ENCODE data around the gene STARD9. TPM values are rescaled to one million over a fixed set of nuclear protein-coding genes. Genes with fewer than 3 reads are reported as not detected.
"Not testable (repeated sequence)": the region's sequence is repeated elsewhere in the genome, so short reads cannot be mapped to it uniquely, and the experiment has no call there.

STARD9 gene
- polyA plus RNA-seq, 1 donor (not counting 4 experiments of a cell fraction or from before 2014, with no cell fraction given), result 0.76 TPM

GRCh38 chr15:42759093-42759492 is 183.7 kb downstream of the STARD9 start:
- dilution Hi-C loops (cut with MboI; ENCODE audit: extremely low pct_ligation_motif_present, low sequenced_read_pairs), result no loop called here
- Histone ChIP-seq H3K4me1 (ENCODE audit: control insufficient read depth, extremely low read depth, insufficient read depth, low read length) (no peaks in the 10 kb centered on the region), H2AFZ (ENCODE audit: control insufficient read depth, low read length) (no peak overlapping the region), H3K9me3 (ENCODE audit: control insufficient read depth, low read depth, low read length) (no peaks in the 10 kb centered on the region), H3K4me3 (ENCODE audit: control insufficient read depth in 2 of 3, extremely low read depth in 1 of 3, insufficient read depth in 2 of 3, low read depth in 1 of 3, low read length in 3 of 3) (no peak overlapping the region), H3K36me3 (ENCODE audit: control insufficient read depth in 2 of 2, extremely low read depth in 1 of 2, insufficient read depth in 2 of 2, low read length in 2 of 2) (no peaks in the 10 kb centered on the region), H3K27me3 (ENCODE audit: control insufficient read depth, extremely low read depth, insufficient read depth, low read length) (no peaks in the 10 kb centered on the region), H3K9me1 (ENCODE audit: control insufficient read depth, extremely low read depth, insufficient read depth, low read length) (no peaks in the 10 kb centered on the region), H4K20me1 (ENCODE audit: control insufficient read depth, extremely low read depth, insufficient read depth, low read length) (no peaks in the 10 kb centered on the region), H3K79me2 (ENCODE audit: control insufficient read depth, insufficient read depth, low read length) (peaks cover 3% of the 10 kb centered on the region), H3K27ac (ENCODE audit: control insufficient read depth, insufficient read depth, low read length) (no peak overlapping the region), H3K9ac (ENCODE audit: control insufficient read depth, extremely low read depth, insufficient read depth, low read length) (no peak overlapping the region), H3K4me2 (ENCODE audit: control insufficient read depth, extremely low read depth, insufficient read depth, low read depth, low read length) (no peak overlapping the region)
- no peak for TF ChIP-seq CTCF (optimal IDR thresholded peaks at IDR 0.05 in 1 of 3, IDR thresholded peaks at IDR 0.05 in 1 of 3, conservative IDR thresholded peaks at IDR 0.05 in 1 of 3; ENCODE audit: extremely low read depth in 1 of 3, insufficient read depth in 2 of 3, low read length in 3 of 3)
- no peak for TF ChIP-seq EZH2 (IDR thresholded peaks at IDR 0.05; ENCODE audit: low read length)
- no peak for FAIRE-seq
- DNase-seq (ENCODE audit: low read depth, low spot score), result no peak

- no peaks in the 10 kb centered on the region for H3K27me3 ChIP-seq (ENCODE audit: control insufficient read depth, extremely low read depth, insufficient read depth, low read length)
- no peak overlapping the region for H2AFZ ChIP-seq (ENCODE audit: control insufficient read depth, low read length)
- no peaks in the 10 kb centered on the region for H3K9me1 ChIP-seq (ENCODE audit: control insufficient read depth, extremely low read depth, insufficient read depth, low read length)
- H3K4me1 ChIP-seq (ENCODE audit: control insufficient read depth, extremely low read depth, insufficient read depth, low read length), result no peaks in the 10 kb centered on the region
- no peak overlapping the region for H3K4me3 ChIP-seq (ENCODE audit: control insufficient read depth in 2 of 3, extremely low read depth in 1 of 3, insufficient read depth in 2 of 3, low read depth in 1 of 3, low read length in 3 of 3)
- no peaks in the 10 kb centered on the region for H4K20me1 ChIP-seq (ENCODE audit: control insufficient read depth, extremely low read depth, insufficient read depth, low read length)
- no peaks in the 10 kb centered on the region for H3K36me3 ChIP-seq (ENCODE audit: control insufficient read depth in 2 of 2, extremely low read depth in 1 of 2, insufficient read depth in 2 of 2, low read length in 2 of 2)
- H3K9me3 ChIP-seq (ENCODE audit: control insufficient read depth, low read depth, low read length), result no peaks in the 10 kb centered on the region
- no peak overlapping the region for H3K9ac ChIP-seq (ENCODE audit: control insufficient read depth, extremely low read depth, insufficient read depth, low read length)
- peaks cover 3% of the 10 kb centered on the region for H3K79me2 ChIP-seq (ENCODE audit: control insufficient read depth, insufficient read depth, low read length)
- dilution Hi-C loops (cut with MboI; ENCODE audit: extremely low pct_ligation_motif_present, low sequenced_read_pairs), result no loop called here
- TF ChIP-seq EZH2 (IDR thresholded peaks at IDR 0.05; ENCODE audit: low read length) (no peak), CTCF (optimal IDR thresholded peaks at IDR 0.05 in 1 of 3, IDR thresholded peaks at IDR 0.05 in 1 of 3, conservative IDR thresholded peaks at IDR 0.05 in 1 of 3; ENCODE audit: extremely low read depth in 1 of 3, insufficient read depth in 2 of 3, low read length in 3 of 3) (no peak)
- no peak for DNase-seq (ENCODE audit: low read depth, low spot score)
- no peak for FAIRE-seq
- H3K4me2 ChIP-seq (ENCODE audit: control insufficient read depth, extremely low read depth, insufficient read depth, low read depth, low read length), result no peak overlapping the region
- no peak overlapping the region for H3K27ac ChIP-seq (ENCODE audit: control insufficient read depth, insufficient read depth, low read length)
Measured at GRCh38 chr15:42760759-42761158, 185.4 kb downstream of the STARD9 start.

GRCh38 chr15:42761813-42762212 is 186.4 kb downstream of the STARD9 start:
- dilution Hi-C loops (cut with MboI; ENCODE audit: extremely low pct_ligation_motif_present, low sequenced_read_pairs), result not testable (repeated sequence)

GRCh38 chr15:42764154-42764731 is 188.8 kb downstream of the STARD9 start:
- dilution Hi-C loops (cut with MboI; ENCODE audit: extremely low pct_ligation_motif_present, low sequenced_read_pairs); H3K4me3 ChIP-seq (ENCODE audit: control insufficient read depth in 2 of 3, extremely low read depth in 1 of 3, insufficient read depth in 2 of 3, low read depth in 1 of 3, low read length in 3 of 3): not testable (repeated sequence)

More at GRCh38 chr15:42761813-42762212, 186.4 kb downstream of the STARD9 start:
- H3K36me3 ChIP-seq (ENCODE audit: control insufficient read depth in 2 of 2, extremely low read depth in 1 of 2, insufficient read depth in 2 of 2, low read length in 2 of 2); H3K4me2 ChIP-seq (ENCODE audit: control insufficient read depth, extremely low read depth, insufficient read depth, low read depth, low read length); H3K79me2 ChIP-seq (ENCODE audit: control insufficient read depth, insufficient read depth, low read length); H3K4me1 ChIP-seq (ENCODE audit: control insufficient read depth, extremely low read depth, insufficient read depth, low read length); H3K9me1 ChIP-seq (ENCODE audit: control insufficient read depth, extremely low read depth, insufficient read depth, low read length); H2AFZ ChIP-seq (ENCODE audit: control insufficient read depth, low read length); FAIRE-seq; H3K27ac ChIP-seq (ENCODE audit: control insufficient read depth, insufficient read depth, low read length); H3K4me3 ChIP-seq (ENCODE audit: control insufficient read depth in 2 of 3, extremely low read depth in 1 of 3, insufficient read depth in 2 of 3, low read depth in 1 of 3, low read length in 3 of 3); H3K9ac ChIP-seq (ENCODE audit: control insufficient read depth, extremely low read depth, insufficient read depth, low read length); H4K20me1 ChIP-seq (ENCODE audit: control insufficient read depth, extremely low read depth, insufficient read depth, low read length); H3K27me3 ChIP-seq (ENCODE audit: control insufficient read depth, extremely low read depth, insufficient read depth, low read length); DNase-seq (ENCODE audit: low read depth, low spot score); H3K9me3 ChIP-seq (ENCODE audit: control insufficient read depth, low read depth, low read length): not testable (repeated sequence)

More at GRCh38 chr15:42764154-42764731, 188.8 kb downstream of the STARD9 start:
- not testable (repeated sequence) for H4K20me1 ChIP-seq (ENCODE audit: control insufficient read depth, extremely low read depth, insufficient read depth, low read length); H3K4me2 ChIP-seq (ENCODE audit: control insufficient read depth, extremely low read depth, insufficient read depth, low read depth, low read length); H3K4me1 ChIP-seq (ENCODE audit: control insufficient read depth, extremely low read depth, insufficient read depth, low read length); H2AFZ ChIP-seq (ENCODE audit: control insufficient read depth, low read length); H3K36me3 ChIP-seq (ENCODE audit: control insufficient read depth in 2 of 2, extremely low read depth in 1 of 2, insufficient read depth in 2 of 2, low read length in 2 of 2); H3K27me3 ChIP-seq (ENCODE audit: control insufficient read depth, extremely low read depth, insufficient read depth, low read length); H3K9ac ChIP-seq (ENCODE audit: control insufficient read depth, extremely low read depth, insufficient read depth, low read length); H3K9me3 ChIP-seq (ENCODE audit: control insufficient read depth, low read depth, low read length); H3K9me1 ChIP-seq (ENCODE audit: control insufficient read depth, extremely low read depth, insufficient read depth, low read length); FAIRE-seq; DNase-seq (ENCODE audit: low read depth, low spot score); H3K79me2 ChIP-seq (ENCODE audit: control insufficient read depth, insufficient read depth, low read length); H3K27ac ChIP-seq (ENCODE audit: control insufficient read depth, insufficient read depth, low read length)

Data from keratinocyte (primary cell).